ENCODE results near the gene PLPP3. TPM values are rescaled to one million over a fixed set of nuclear protein-coding genes. Genes with fewer than 3 reads are reported as not detected.

PLPP3 gene
- polyA plus RNA-seq, 4 donors: 1.6 to 71.6 (median 23.1) TPM

DNA sequence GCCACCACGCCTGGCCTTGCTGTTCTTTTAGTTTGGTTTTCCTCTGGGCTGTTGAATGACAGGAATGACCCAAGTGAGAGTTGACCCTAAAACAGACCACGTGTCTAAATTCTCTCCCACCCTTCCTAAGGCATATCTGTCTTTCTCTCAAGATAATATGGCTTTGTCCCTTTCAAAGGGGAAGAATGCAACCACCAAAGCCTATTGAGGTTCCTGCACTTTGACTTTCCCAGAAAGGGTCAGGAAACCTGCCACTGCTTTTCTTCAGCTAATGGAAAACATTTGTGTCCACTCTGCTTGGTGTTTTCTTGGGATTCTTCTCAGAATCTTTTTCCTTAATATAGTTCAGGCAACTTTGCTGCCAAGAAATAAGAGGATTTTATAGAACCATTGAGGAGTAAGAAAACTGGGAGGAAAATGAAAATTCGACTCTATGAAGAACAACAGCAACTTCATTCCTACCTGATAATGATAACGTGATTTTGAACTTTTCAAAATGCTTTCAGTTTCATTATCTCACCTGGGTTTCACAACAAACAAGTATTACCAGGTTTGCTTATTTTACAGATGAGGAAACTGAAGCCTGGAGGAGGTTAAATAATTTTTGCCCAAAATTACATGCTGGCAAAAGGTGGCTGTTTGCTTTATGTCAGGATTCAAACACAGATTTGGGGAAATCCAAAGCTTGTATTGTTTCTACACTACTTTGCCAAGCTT is 6.9 kb downstream of the PLPP3 start:
- peak; percentile 62 to 63 for DNase-seq
- H3K36me3 ChIP-seq (ENCODE audit: control insufficient read depth in 3 of 3, insufficient read depth in 2 of 3, low read depth in 1 of 3, low read length in 3 of 3): no peaks in the 10 kb centered on the region
- no peak overlapping the region for H3K4me3 ChIP-seq (ENCODE audit: low read depth in 1 of 3, low read length in 3 of 3)
- H3K27ac ChIP-seq (ENCODE audit: low read depth in 1 of 3, low read length in 2 of 3): peak overlapping the region in 1 of 3 donors; percentile 66
- H3K27me3 ChIP-seq (ENCODE audit: control insufficient read depth in 3 of 3, insufficient read depth in 3 of 3, low read length in 3 of 3): no peaks in the 10 kb centered on the region
- peaks cover 0 to 25% (median 3%) of the 10 kb centered on the region in 3 donors for H3K4me1 ChIP-seq (ENCODE audit: control insufficient read depth in 3 of 3, insufficient read depth in 2 of 3, low read depth in 1 of 3, low read length in 2 of 3)
- H3K9me3 ChIP-seq (ENCODE audit: control insufficient read depth in 2 of 2, insufficient read depth in 1 of 2, low read depth in 1 of 2, low read length in 1 of 2): no peaks in the 10 kb centered on the region
- WGBS, 3 donors: 39 to 52% (median 43%) methylated on average over 4 of the region's 4 CpGs
- FAIRE-seq: no peak

DNA sequence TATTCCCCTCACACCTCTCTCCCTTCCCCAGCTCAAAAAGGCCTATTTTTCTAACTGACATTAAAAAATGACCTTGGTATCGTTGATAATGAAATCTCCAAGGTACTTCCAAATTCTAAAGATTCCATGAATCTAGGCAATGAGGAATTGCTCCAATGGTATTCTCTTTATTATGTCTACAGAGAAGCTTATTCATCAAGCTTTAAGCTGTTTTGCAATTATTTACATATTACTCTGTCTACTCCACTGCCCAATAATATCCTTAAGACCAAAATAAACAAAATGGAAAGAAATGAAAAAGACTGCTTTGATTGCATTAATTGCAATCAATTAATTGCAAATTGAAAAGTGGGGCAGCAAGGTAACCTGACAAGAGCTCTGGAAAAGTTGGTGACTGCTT is 7.9 kb downstream of the PLPP3 start:
- no peak overlapping the region for H3K4me3 ChIP-seq (ENCODE audit: low read depth in 1 of 3, low read length in 3 of 3)
- no peak overlapping the region for H3K27ac ChIP-seq (ENCODE audit: low read depth in 1 of 3, low read length in 2 of 3)
- WGBS, 3 donors: 55 to 75% (median 68%) methylated on average over 1 of the region's 1 CpG
- H3K27me3 ChIP-seq (ENCODE audit: control insufficient read depth in 3 of 3, insufficient read depth in 3 of 3, low read length in 3 of 3): no peaks in the 10 kb centered on the region
- no peaks in the 10 kb centered on the region for H3K36me3 ChIP-seq (ENCODE audit: control insufficient read depth in 3 of 3, insufficient read depth in 2 of 3, low read depth in 1 of 3, low read length in 3 of 3)
- no peak for FAIRE-seq
- H3K9me3 ChIP-seq (ENCODE audit: control insufficient read depth in 2 of 2, insufficient read depth in 1 of 2, low read depth in 1 of 2, low read length in 1 of 2): no peaks in the 10 kb centered on the region
- no peak for DNase-seq
- peaks cover 0 to 32% (median 3%) of the 10 kb centered on the region in 3 donors for H3K4me1 ChIP-seq (ENCODE audit: control insufficient read depth in 3 of 3, insufficient read depth in 2 of 3, low read depth in 1 of 3, low read length in 2 of 3)

DNA sequence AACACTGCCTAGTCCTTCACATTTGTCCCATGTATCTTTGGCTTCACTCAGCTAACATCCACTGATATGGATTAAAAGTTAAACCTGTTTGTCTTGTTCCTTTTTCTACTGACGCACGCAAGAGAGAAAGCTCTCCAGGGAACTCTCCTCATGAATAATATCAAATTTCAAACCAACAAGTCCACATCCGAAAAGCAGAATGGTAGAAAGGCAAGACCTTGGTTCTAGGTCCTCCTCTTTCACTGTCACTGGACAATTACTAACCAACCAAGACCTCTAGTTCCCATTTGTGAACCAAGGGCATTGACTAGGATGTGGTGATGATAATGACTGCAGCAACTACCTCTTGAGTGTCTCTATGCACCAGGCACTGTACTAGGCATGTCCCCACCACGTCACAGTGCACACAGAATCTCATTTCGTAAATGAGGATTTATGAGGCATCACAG is 8.4 kb downstream of the PLPP3 start:
- no peaks in the 10 kb centered on the region for H3K27me3 ChIP-seq (ENCODE audit: control insufficient read depth in 3 of 3, insufficient read depth in 3 of 3, low read length in 3 of 3)
- DNase-seq (no peak), FAIRE-seq (no peak)
- H3K4me3 ChIP-seq (ENCODE audit: low read depth in 1 of 3, low read length in 3 of 3): no peak overlapping the region
- H3K4me1 ChIP-seq (ENCODE audit: control insufficient read depth in 3 of 3, insufficient read depth in 2 of 3, low read depth in 1 of 3, low read length in 2 of 3): peaks cover 0 to 36% (median 5%) of the 10 kb centered on the region in 3 donors
- no peaks in the 10 kb centered on the region for H3K9me3 ChIP-seq (ENCODE audit: control insufficient read depth in 2 of 2, insufficient read depth in 1 of 2, low read depth in 1 of 2, low read length in 1 of 2)
- peak overlapping the region in 2 of 3 donors; percentile 1 to 17 for H3K27ac ChIP-seq (ENCODE audit: low read depth in 1 of 3, low read length in 2 of 3)
- no peaks in the 10 kb centered on the region for H3K36me3 ChIP-seq (ENCODE audit: control insufficient read depth in 3 of 3, insufficient read depth in 2 of 3, low read depth in 1 of 3, low read length in 3 of 3)
- 43 to 69% (median 48%) methylated on average over 5 of the region's 5 CpGs for WGBS, 3 donors

DNA sequence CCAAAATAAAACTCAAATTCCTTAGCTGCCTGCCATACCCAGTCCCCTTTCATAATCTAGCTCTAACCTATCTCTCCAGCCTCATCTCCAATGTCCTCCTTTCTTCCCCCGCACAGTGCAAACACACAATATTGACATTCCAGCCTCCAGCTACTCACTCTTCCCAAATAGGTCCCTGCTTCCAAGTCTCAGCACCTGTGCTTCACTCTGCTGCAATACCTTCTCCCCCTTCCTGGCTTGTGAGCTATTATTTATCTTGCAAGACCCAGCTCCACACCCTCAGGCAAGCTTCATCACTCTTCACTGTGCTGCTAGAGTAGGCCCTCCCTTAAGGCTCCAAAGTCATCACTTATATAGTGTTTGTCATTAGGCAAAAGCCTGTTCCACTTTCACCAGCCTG is 9.7 kb downstream of the PLPP3 start:
- H3K4me1 ChIP-seq (ENCODE audit: control insufficient read depth in 3 of 3, insufficient read depth in 2 of 3, low read depth in 1 of 3, low read length in 2 of 3): peaks cover 0 to 48% (median 6%) of the 10 kb centered on the region in 3 donors

DNA sequence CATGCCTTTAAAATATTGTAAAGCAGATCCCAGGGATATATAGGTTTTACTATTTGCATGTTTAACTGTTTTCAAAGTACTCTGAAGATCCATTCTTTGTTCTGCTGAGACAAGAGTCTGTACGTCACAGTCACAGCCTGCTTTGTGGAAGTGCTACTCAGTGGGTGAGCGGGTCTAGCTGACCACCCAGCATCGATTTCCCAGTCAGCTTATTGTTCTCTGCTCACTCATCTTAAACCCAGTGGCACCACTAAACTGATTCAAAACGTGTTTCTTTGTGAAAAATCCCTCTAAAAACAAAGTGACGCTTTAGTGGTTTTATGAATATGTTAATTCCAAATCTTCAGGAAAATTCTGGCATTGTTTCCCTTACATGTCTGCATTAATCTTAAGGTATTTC is 12.4 kb downstream of the PLPP3 start:
- WGBS, 3 donors: 74 to 79% (median 75%) methylated on average over 5 of the region's 5 CpGs
- peaks cover 13 to 60% (median 15%) of the 10 kb centered on the region in 3 donors for H3K4me1 ChIP-seq (ENCODE audit: control insufficient read depth in 3 of 3, insufficient read depth in 2 of 3, low read depth in 1 of 3, low read length in 2 of 3)
- H3K27ac ChIP-seq (ENCODE audit: low read depth in 1 of 3, low read length in 2 of 3): peak overlapping the region in 1 of 3 donors; percentile 87
- no peaks in the 10 kb centered on the region for H3K27me3 ChIP-seq (ENCODE audit: control insufficient read depth in 3 of 3, insufficient read depth in 3 of 3, low read length in 3 of 3)
- FAIRE-seq (no peak), DNase-seq (no peak)
- no peak overlapping the region for H3K4me3 ChIP-seq (ENCODE audit: low read depth in 1 of 3, low read length in 3 of 3)
- H3K36me3 ChIP-seq (ENCODE audit: control insufficient read depth in 3 of 3, insufficient read depth in 2 of 3, low read depth in 1 of 3, low read length in 3 of 3): no peaks in the 10 kb centered on the region
- no peaks in the 10 kb centered on the region for H3K9me3 ChIP-seq (ENCODE audit: control insufficient read depth in 2 of 2, insufficient read depth in 1 of 2, low read depth in 1 of 2, low read length in 1 of 2)

More for the DNA sequence above, 9.7 kb downstream of the PLPP3 start:
- no peak for FAIRE-seq
- H3K36me3 ChIP-seq (ENCODE audit: control insufficient read depth in 3 of 3, insufficient read depth in 2 of 3, low read depth in 1 of 3, low read length in 3 of 3): no peaks in the 10 kb centered on the region
- no peaks in the 10 kb centered on the region for H3K9me3 ChIP-seq (ENCODE audit: control insufficient read depth in 2 of 2, insufficient read depth in 1 of 2, low read depth in 1 of 2, low read length in 1 of 2)
- H3K27me3 ChIP-seq (ENCODE audit: control insufficient read depth in 3 of 3, insufficient read depth in 3 of 3, low read length in 3 of 3): no peaks in the 10 kb centered on the region
- no peak for DNase-seq
- no peak overlapping the region for H3K4me3 ChIP-seq (ENCODE audit: low read depth in 1 of 3, low read length in 3 of 3)
- H3K27ac ChIP-seq (ENCODE audit: low read depth in 1 of 3, low read length in 2 of 3): peak overlapping the region in 1 of 3 donors; percentile 23
- 83 to 90% (median 89%) methylated on average over 1 of the region's 1 CpG for WGBS, 3 donors

DNA sequence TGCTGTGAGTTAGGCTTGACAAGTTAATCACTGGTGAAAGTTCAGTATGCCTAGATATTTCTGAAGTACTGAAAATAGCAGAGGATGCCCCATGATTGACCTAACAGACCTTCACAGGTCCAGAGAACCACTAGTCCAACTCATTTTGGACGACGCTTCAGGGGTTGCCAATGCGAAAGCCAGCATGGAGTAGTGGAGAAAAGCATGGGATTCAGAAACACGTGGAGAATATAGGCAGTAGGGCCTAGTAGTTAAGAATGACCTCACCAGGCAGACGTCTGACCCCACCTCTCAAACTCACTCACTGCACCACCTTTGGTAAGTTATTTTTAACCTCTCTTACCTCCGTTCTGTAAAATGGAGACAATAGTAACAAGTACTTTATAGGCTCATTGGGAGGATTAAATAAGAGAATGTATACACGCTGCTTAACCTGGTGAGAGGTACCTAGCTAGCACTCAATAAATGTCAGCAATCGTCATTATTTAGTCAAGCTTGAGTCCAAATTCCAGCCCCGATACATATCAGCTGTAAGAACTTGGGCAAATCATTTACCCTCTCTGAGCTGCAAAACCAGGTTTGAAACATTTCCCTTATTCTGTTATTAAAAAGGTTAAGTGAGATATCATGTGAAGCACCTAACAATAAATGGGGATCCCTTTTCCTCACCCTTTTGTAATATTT is 13.2 kb downstream of the PLPP3 start:
- Histone ChIP-seq H3K4me1 (ENCODE audit: control insufficient read depth in 3 of 3, insufficient read depth in 2 of 3, low read depth in 1 of 3, low read length in 2 of 3) (peaks cover 14 to 63% (median 16%) of the 10 kb centered on the region in 3 donors), H3K27me3 (ENCODE audit: control insufficient read depth in 3 of 3, insufficient read depth in 3 of 3, low read length in 3 of 3) (no peaks in the 10 kb centered on the region), H3K36me3 (ENCODE audit: control insufficient read depth in 3 of 3, insufficient read depth in 2 of 3, low read depth in 1 of 3, low read length in 3 of 3) (no peaks in the 10 kb centered on the region), H3K4me3 (ENCODE audit: low read depth in 1 of 3, low read length in 3 of 3) (no peak overlapping the region), H3K9me3 (ENCODE audit: control insufficient read depth in 2 of 2, insufficient read depth in 1 of 2, low read depth in 1 of 2, low read length in 1 of 2) (no peaks in the 10 kb centered on the region), H3K27ac (ENCODE audit: low read depth in 1 of 3, low read length in 2 of 3) (peak overlapping the region; percentile 9 to 87 (median 24))
- FAIRE-seq (no peak), DNase-seq (peak; percentile 69 to 83)
- 40 to 62% (median 47%) methylated on average over 9 of the region's 9 CpGs for WGBS, 3 donors

DNA sequence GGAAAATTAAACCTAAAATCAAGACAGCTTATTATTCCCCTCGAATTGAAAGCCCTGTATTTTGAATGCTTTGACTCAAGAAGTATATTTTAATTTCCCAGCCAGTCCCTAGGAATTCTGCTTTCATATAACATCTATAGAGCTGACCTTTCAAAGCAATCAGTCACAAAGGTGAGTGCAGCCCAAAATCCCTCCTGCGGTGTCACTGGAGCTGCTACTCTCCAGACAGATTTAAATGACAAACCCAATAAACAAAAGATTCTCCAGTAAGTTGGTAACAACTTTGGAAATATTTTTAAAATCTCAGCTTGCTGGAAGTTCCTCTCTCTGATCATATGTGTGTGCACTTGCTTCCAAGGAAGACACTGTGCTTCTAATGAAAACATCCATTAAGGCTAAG is 14.7 kb downstream of the PLPP3 start:
- peak overlapping the region in 1 of 3 donors; percentile 87 for H3K27ac ChIP-seq (ENCODE audit: low read depth in 1 of 3, low read length in 2 of 3)
- whole genome bisulfite sequencing, 3 donors: 74 to 88% (median 82%) methylated on average over 2 of the region's 2 CpGs
- H3K9me3 ChIP-seq (ENCODE audit: control insufficient read depth in 2 of 2, insufficient read depth in 1 of 2, low read depth in 1 of 2, low read length in 1 of 2): no peaks in the 10 kb centered on the region

DNA sequence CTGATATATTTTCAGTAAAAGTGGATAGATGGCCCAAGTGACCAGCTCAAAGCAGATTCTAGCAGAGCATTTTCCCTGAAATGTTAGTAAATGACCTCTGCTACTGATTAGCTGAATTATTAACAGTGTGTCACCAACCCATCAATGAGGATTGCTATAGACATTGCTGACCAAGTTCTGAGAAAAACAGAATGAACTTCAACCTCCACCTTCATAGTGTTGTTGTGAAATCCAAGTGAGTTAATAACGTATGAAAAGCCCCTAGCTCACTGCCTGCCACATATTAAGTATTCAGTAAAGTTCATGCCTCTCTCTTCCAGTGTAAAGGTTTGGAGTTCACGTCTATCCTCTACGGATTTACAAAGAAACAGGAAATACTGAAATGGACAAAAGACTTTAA is 15.8 kb downstream of the PLPP3 start:
- Histone ChIP-seq H3K9me3 (ENCODE audit: control insufficient read depth in 2 of 2, insufficient read depth in 1 of 2, low read depth in 1 of 2, low read length in 1 of 2) (no peaks in the 10 kb centered on the region), H3K4me3 (ENCODE audit: low read depth in 1 of 3, low read length in 3 of 3) (no peak overlapping the region), H3K4me1 (ENCODE audit: control insufficient read depth in 3 of 3, insufficient read depth in 2 of 3, low read depth in 1 of 3, low read length in 2 of 3) (peaks cover 13 to 56% (median 14%) of the 10 kb centered on the region in 3 donors), H3K27me3 (ENCODE audit: control insufficient read depth in 3 of 3, insufficient read depth in 3 of 3, low read length in 3 of 3) (no peaks in the 10 kb centered on the region), H3K36me3 (ENCODE audit: control insufficient read depth in 3 of 3, insufficient read depth in 2 of 3, low read depth in 1 of 3, low read length in 3 of 3) (no peaks in the 10 kb centered on the region), H3K27ac (ENCODE audit: low read depth in 1 of 3, low read length in 2 of 3) (peak overlapping the region; percentile 2 to 87 (median 60))
- peak; percentile 73 to 80 for DNase-seq
- no peak for FAIRE-seq
- WGBS, 3 donors: 29 to 60% (median 30%) methylated on average over 3 of the region's 3 CpGs

More for the DNA sequence above, 14.7 kb downstream of the PLPP3 start:
- Histone ChIP-seq H3K36me3 (ENCODE audit: control insufficient read depth in 3 of 3, insufficient read depth in 2 of 3, low read depth in 1 of 3, low read length in 3 of 3) (no peaks in the 10 kb centered on the region), H3K27me3 (ENCODE audit: control insufficient read depth in 3 of 3, insufficient read depth in 3 of 3, low read length in 3 of 3) (no peaks in the 10 kb centered on the region), H3K4me3 (ENCODE audit: low read depth in 1 of 3, low read length in 3 of 3) (no peak overlapping the region), H3K4me1 (ENCODE audit: control insufficient read depth in 3 of 3, insufficient read depth in 2 of 3, low read depth in 1 of 3, low read length in 2 of 3) (peaks cover 13 to 56% (median 14%) of the 10 kb centered on the region in 3 donors)
- FAIRE-seq (no peak), DNase-seq (no peak)

All from small intestine (tissue), 7 donors.